ENCODE results near the gene HELQ. TPM values are rescaled to one million over a fixed set of nuclear protein-coding genes. Genes with fewer than 3 reads are reported as not detected.

HELQ gene
- total RNA-seq, 1 donor from 2014 or later, result 7.4 TPM

- no peak overlapping the region for H3K4me3 ChIP-seq (ENCODE audit: low read depth, low read length)
- H3K36me3 ChIP-seq (ENCODE audit: control insufficient read depth, insufficient read depth, low read length), result no peaks in the 10 kb centered on the region
- DNase-seq (ENCODE audit: low read depth), result peak; percentile 33
- no peak for TF ChIP-seq CTCF (IDR thresholded peaks at IDR 0.05; ENCODE audit: insufficient read depth, low read length, severe bottlenecking)
- no peak for FAIRE-seq
- no peaks in the 10 kb centered on the region for H3K27me3 ChIP-seq (ENCODE audit: control insufficient read depth, insufficient read depth, low read length)
These were observed 85.0 kb downstream of the HELQ start for GRCh38 chr4:83370640-83370906.

GRCh38 chr4:83369831-83370639 is 85.6 kb downstream of the HELQ start:
- TF ChIP-seq CTCF (IDR thresholded peaks at IDR 0.05; ENCODE audit: insufficient read depth, low read length, severe bottlenecking), result no peak
- FAIRE-seq (no peak), DNase-seq (ENCODE audit: low read depth) (no peak)
- Histone ChIP-seq H3K27me3 (ENCODE audit: control insufficient read depth, insufficient read depth, low read length) (no peaks in the 10 kb centered on the region), H3K36me3 (ENCODE audit: control insufficient read depth, insufficient read depth, low read length) (no peaks in the 10 kb centered on the region), H3K4me3 (ENCODE audit: low read depth, low read length) (no peak overlapping the region)

- no peak for TF ChIP-seq CTCF (IDR thresholded peaks at IDR 0.05; ENCODE audit: insufficient read depth, low read length, severe bottlenecking)
- Histone ChIP-seq H3K36me3 (ENCODE audit: control insufficient read depth, insufficient read depth, low read length) (no peaks in the 10 kb centered on the region), H3K4me3 (ENCODE audit: low read depth, low read length) (no peak overlapping the region), H3K27me3 (ENCODE audit: control insufficient read depth, insufficient read depth, low read length) (no peaks in the 10 kb centered on the region)
- DNase-seq (ENCODE audit: low read depth) (peak; percentile 72), FAIRE-seq (no peak)
These were observed 91.3 kb downstream of the HELQ start for GRCh38 chr4:83364312-83364711.

- DNase-seq (ENCODE audit: low read depth) (peak; percentile 48), FAIRE-seq (no peak)
- Histone ChIP-seq H3K36me3 (ENCODE audit: control insufficient read depth, insufficient read depth, low read length) (no peaks in the 10 kb centered on the region), H3K4me3 (ENCODE audit: low read depth, low read length) (no peak overlapping the region), H3K27me3 (ENCODE audit: control insufficient read depth, insufficient read depth, low read length) (no peaks in the 10 kb centered on the region)
- peak; percentile 36 for TF ChIP-seq CTCF (IDR thresholded peaks at IDR 0.05; ENCODE audit: insufficient read depth, low read length, severe bottlenecking)
These were observed 92.9 kb downstream of the HELQ start for GRCh38 chr4:83362492-83363329.

GRCh38 chr4:83361416-83362103 is 94.1 kb downstream of the HELQ start:
- H3K36me3 ChIP-seq (ENCODE audit: control insufficient read depth, insufficient read depth, low read length), result no peaks in the 10 kb centered on the region
- DNase-seq (ENCODE audit: low read depth) (no peak), FAIRE-seq (no peak)
- no peak overlapping the region for H3K4me3 ChIP-seq (ENCODE audit: low read depth, low read length)
- H3K27me3 ChIP-seq (ENCODE audit: control insufficient read depth, insufficient read depth, low read length), result no peaks in the 10 kb centered on the region
- TF ChIP-seq CTCF (IDR thresholded peaks at IDR 0.05; ENCODE audit: insufficient read depth, low read length, severe bottlenecking), result no peak

All from bronchial epithelial cell (primary cell).